Measurements from ENCODE around the gene MTMR1. TPM values are rescaled to one million over a fixed set of nuclear protein-coding genes. Genes with fewer than 3 reads are reported as not detected.

The MTMR1 gene
- polyA plus RNA-seq, 2 of the 4 experiments (the other 2 are of a cell fraction) = 17.3 to 28.3 TPM

DNA sequence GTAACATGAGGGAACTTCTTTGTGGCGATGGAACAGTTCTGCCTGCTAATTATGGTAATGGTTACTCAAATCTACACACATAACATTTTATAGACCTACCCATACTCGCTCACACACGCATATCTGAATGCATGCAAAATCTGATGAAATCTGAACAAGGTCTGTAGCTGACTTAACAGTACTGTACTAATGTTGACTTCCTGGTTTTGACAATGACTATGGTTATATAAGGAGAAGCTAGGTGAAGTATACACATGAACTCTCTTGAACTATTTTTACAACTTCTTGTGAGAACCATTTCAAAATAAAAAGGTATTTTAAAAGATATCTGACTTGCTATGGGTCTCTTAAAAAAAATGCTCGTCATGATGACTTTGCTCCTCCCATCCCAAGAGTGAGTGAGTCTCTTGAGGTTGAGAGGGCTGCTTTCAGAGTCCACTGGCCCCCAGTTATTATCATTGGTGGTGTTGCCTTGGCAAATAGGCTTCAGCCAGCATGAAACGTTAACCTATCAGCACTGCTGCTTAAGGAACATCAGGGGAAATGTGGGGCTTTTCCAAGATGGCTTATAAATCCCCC, 99.8 kb downstream of the MTMR1 start:
- no peak for ATAC-seq
- peak in 1 of 2 experiments; percentile 6 for DNase-seq (ENCODE audit: low read depth in 1 of 2, low spot score in 1 of 2)
- Histone ChIP-seq H3K9me3 (no peaks in the 10 kb centered on the region), H3K4me2 (no peak overlapping the region), H3K4me1 (no peaks in the 10 kb centered on the region), H3K27ac (no peak overlapping the region), H3K4me3 (no peak overlapping the region)
- TF ChIP-seq TP53 (CRISPR knock-in tag; IDR thresholded peaks at IDR 0.05) = no peak
- TF ChIP-seq HEYL (CRISPR knock-in tag; IDR thresholded peaks at IDR 0.05) = no peak
- no peak for TF ChIP-seq E2F6 (IDR thresholded peaks at IDR 0.05; ENCODE audit: borderline replicate concordance, low read depth)
- TF ChIP-seq, protein P1, sequence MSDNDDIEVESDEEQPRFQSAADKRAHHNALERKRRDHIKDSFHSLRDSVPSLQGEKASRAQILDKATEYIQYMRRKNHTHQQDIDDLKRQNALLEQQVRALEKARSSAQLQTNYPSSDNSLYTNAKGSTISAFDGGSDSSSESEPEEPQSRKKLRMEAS (IDR thresholded peaks at IDR 0.05) = no peak
- TF ChIP-seq, protein P2, sequence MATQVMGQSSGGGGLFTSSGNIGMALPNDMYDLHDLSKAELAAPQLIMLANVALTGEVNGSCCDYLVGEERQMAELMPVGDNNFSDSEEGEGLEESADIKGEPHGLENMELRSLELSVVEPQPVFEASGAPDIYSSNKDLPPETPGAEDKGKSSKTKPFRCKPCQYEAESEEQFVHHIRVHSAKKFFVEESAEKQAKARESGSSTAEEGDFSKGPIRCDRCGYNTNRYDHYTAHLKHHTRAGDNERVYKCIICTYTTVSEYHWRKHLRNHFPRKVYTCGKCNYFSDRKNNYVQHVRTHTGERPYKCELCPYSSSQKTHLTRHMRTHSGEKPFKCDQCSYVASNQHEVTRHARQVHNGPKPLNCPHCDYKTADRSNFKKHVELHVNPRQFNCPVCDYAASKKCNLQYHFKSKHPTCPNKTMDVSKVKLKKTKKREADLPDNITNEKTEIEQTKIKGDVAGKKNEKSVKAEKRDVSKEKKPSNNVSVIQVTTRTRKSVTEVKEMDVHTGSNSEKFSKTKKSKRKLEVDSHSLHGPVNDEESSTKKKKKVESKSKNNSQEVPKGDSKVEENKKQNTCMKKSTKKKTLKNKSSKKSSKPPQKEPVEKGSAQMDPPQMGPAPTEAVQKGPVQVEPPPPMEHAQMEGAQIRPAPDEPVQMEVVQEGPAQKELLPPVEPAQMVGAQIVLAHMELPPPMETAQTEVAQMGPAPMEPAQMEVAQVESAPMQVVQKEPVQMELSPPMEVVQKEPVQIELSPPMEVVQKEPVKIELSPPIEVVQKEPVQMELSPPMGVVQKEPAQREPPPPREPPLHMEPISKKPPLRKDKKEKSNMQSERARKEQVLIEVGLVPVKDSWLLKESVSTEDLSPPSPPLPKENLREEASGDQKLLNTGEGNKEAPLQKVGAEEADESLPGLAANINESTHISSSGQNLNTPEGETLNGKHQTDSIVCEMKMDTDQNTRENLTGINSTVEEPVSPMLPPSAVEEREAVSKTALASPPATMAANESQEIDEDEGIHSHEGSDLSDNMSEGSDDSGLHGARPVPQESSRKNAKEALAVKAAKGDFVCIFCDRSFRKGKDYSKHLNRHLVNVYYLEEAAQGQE (IDR thresholded peaks at IDR 0.05) = no peak
- TF ChIP-seq, protein P3, sequence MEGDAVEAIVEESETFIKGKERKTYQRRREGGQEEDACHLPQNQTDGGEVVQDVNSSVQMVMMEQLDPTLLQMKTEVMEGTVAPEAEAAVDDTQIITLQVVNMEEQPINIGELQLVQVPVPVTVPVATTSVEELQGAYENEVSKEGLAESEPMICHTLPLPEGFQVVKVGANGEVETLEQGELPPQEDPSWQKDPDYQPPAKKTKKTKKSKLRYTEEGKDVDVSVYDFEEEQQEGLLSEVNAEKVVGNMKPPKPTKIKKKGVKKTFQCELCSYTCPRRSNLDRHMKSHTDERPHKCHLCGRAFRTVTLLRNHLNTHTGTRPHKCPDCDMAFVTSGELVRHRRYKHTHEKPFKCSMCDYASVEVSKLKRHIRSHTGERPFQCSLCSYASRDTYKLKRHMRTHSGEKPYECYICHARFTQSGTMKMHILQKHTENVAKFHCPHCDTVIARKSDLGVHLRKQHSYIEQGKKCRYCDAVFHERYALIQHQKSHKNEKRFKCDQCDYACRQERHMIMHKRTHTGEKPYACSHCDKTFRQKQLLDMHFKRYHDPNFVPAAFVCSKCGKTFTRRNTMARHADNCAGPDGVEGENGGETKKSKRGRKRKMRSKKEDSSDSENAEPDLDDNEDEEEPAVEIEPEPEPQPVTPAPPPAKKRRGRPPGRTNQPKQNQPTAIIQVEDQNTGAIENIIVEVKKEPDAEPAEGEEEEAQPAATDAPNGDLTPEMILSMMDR (IDR thresholded peaks at IDR 0.05) = no peak
- TF ChIP-seq CBX2 (IDR thresholded peaks at IDR 0.05; ENCODE audit: borderline replicate concordance, low read depth) = no peak
- no peak for TF ChIP-seq HOXA7 (CRISPR knock-in tag; IDR thresholded peaks at IDR 0.05)
- TF ChIP-seq RAD21 (conservative IDR thresholded peaks at IDR 0.05 in 1 of 2, IDR thresholded peaks at IDR 0.05 in 1 of 2) = no peak
- TF ChIP-seq KDM5A (IDR thresholded peaks at IDR 0.05) = no peak
- TF ChIP-seq ELK1 (IDR thresholded peaks at IDR 0.05; ENCODE audit: low read depth, low read length) = no peak
- ChIA-PET POLR2A (no interaction called here), CTCF (no interaction called here)
- 87% methylated on average over 5 of the region's 5 CpGs for WGBS (ENCODE audit: missing lambda C conversion rate)
- FAIRE-seq = peak; percentile 32

GRCh38 chrX:150805736-150806135, 112.5 kb downstream of the MTMR1 start:
- no peak overlapping the region for H3K4me2 ChIP-seq
- TF ChIP-seq CHD4 (IDR thresholded peaks at IDR 0.05; ENCODE audit: borderline replicate concordance) (no peak), RFX5 (IDR thresholded peaks at IDR 0.05) (no peak), CBX8 (IDR thresholded peaks at IDR 0.05) (no peak), POLR2A (IDR thresholded peaks at IDR 0.05; ENCODE audit: low read length) (no peak), FOSL2 (IDR thresholded peaks at IDR 0.05) (no peak), FOSL2 (CRISPR knock-in tag; IDR thresholded peaks at IDR 0.05) (no peak), CEBPB (IDR thresholded peaks at IDR 0.05) (no peak)
- DNase-seq (ENCODE audit: low read depth in 1 of 2, low spot score in 1 of 2) (no peak), FAIRE-seq (peak; percentile 92), ATAC-seq (no peak)
- POLR2A ChIA-PET = no interaction called here
- no peak overlapping the region for H3K27ac ChIP-seq
- no peak overlapping the region for H3K4me3 ChIP-seq
- WGBS (ENCODE audit: missing lambda C conversion rate) = 97% methylated on average over 2 of the region's 2 CpGs
- no peaks in the 10 kb centered on the region for H3K4me1 ChIP-seq
- H3K9me3 ChIP-seq = no peaks in the 10 kb centered on the region
- CTCF ChIA-PET = interaction anchor here (1.3 kb wide), 1 partner anchor 33 kb away, joined by 3 read pairs; no protein-coding TSS in a partner anchor
